Measurements from ENCODE around the gene CLDN20. TPM values are rescaled to one million over a fixed set of nuclear protein-coding genes. Genes with fewer than 3 reads are reported as not detected.

The CLDN20 gene
- total RNA-seq, 3 donors from 2014 or later (not counting 1 experiment from before 2014, with no cell fraction given), result not detected

GRCh38 chr6:155264693-155265320 is 994 bp downstream of the CLDN20 start:
- H3K9me3 Mint-ChIP-seq, result no peaks in the 10 kb centered on the region
- H3K4me3 Mint-ChIP-seq, result no peak overlapping the region
- Histone ChIP-seq H3K36me3 (ENCODE audit: control insufficient read depth, insufficient read depth, low read length) (peaks cover 17% of the 10 kb centered on the region), H3K4me1 (ENCODE audit: control insufficient read depth, insufficient read depth, low read length) (no peaks in the 10 kb centered on the region), H3K9me3 (ENCODE audit: control insufficient read depth, insufficient read depth, low read length) (no peaks in the 10 kb centered on the region), H3K27ac (ENCODE audit: low read length) (no peak overlapping the region), H3K27me3 (ENCODE audit: control insufficient read depth, insufficient read depth, low read length) (no peaks in the 10 kb centered on the region), H3K4me3 (ENCODE audit: low read length) (no peak overlapping the region)
- no peaks in the 10 kb centered on the region for H3K27me3 Mint-ChIP-seq (ENCODE audit: low read depth in 2 of 2)
- WGBS (ENCODE audit: insufficient coverage), result 85% methylated on average over 7 of the region's 9 CpGs
- peaks cover 16 to 20% of the 10 kb centered on the region in 2 donors for H3K4me1 Mint-ChIP-seq
- no peak for DNase-seq
- no peak for ATAC-seq
- TF ChIP-seq CTCF (IDR thresholded peaks at IDR 0.05), result no peak
- intact Hi-C loops (cut with micrococcal nuclease), result no loop called here
- no peak overlapping the region for H3K27ac Mint-ChIP-seq
- H3K36me3 Mint-ChIP-seq, result no peaks in the 10 kb centered on the region

GRCh38 chr6:155265843-155266535 is 2.2 kb downstream of the CLDN20 start:
- H3K27ac ChIP-seq (ENCODE audit: low read length), result no peak overlapping the region
- intact Hi-C loops (cut with micrococcal nuclease), result no loop called here
- no peak for TF ChIP-seq CTCF (IDR thresholded peaks at IDR 0.05)
- H3K9me3 Mint-ChIP-seq, result no peaks in the 10 kb centered on the region
- H3K36me3 Mint-ChIP-seq, result no peaks in the 10 kb centered on the region
- peaks cover 13% of the 10 kb centered on the region for H3K36me3 ChIP-seq (ENCODE audit: control insufficient read depth, insufficient read depth, low read length)
- H3K27me3 Mint-ChIP-seq (ENCODE audit: low read depth in 2 of 2), result no peaks in the 10 kb centered on the region
- H3K4me3 Mint-ChIP-seq, result no peak overlapping the region
- no peak for DNase-seq
- H3K27me3 ChIP-seq (ENCODE audit: control insufficient read depth, insufficient read depth, low read length), result no peaks in the 10 kb centered on the region
- H3K4me1 ChIP-seq (ENCODE audit: control insufficient read depth, insufficient read depth, low read length), result no peaks in the 10 kb centered on the region
- WGBS (ENCODE audit: insufficient coverage), result 100% methylated on average over 4 of the region's 4 CpGs
- ATAC-seq, result no peak
- H3K4me3 ChIP-seq (ENCODE audit: low read length), result no peak overlapping the region
- peaks cover 16 to 20% of the 10 kb centered on the region in 2 donors for H3K4me1 Mint-ChIP-seq
- H3K27ac Mint-ChIP-seq, result no peak overlapping the region
- H3K9me3 ChIP-seq (ENCODE audit: control insufficient read depth, insufficient read depth, low read length), result no peaks in the 10 kb centered on the region

- intact Hi-C loops (cut with micrococcal nuclease), result no loop called here
- Histone ChIP-seq H3K4me1 (ENCODE audit: control insufficient read depth, insufficient read depth, low read length) (no peaks in the 10 kb centered on the region), H3K27me3 (ENCODE audit: control insufficient read depth, insufficient read depth, low read length) (no peaks in the 10 kb centered on the region), H3K4me3 (ENCODE audit: low read length) (no peak overlapping the region), H3K36me3 (ENCODE audit: control insufficient read depth, insufficient read depth, low read length) (peaks cover 13% of the 10 kb centered on the region), H3K27ac (ENCODE audit: low read length) (no peak overlapping the region), H3K9me3 (ENCODE audit: control insufficient read depth, insufficient read depth, low read length) (no peaks in the 10 kb centered on the region)
- TF ChIP-seq CTCF (IDR thresholded peaks at IDR 0.05), result no peak
- H3K36me3 Mint-ChIP-seq, result no peaks in the 10 kb centered on the region
- no peak overlapping the region for H3K4me3 Mint-ChIP-seq
- no peak for ATAC-seq
- peaks cover 8 to 12% of the 10 kb centered on the region in 2 donors for H3K4me1 Mint-ChIP-seq
- no peak overlapping the region for H3K27ac Mint-ChIP-seq
- 100% methylated on average over 1 of the region's 2 CpGs for WGBS (ENCODE audit: insufficient coverage)
- H3K9me3 Mint-ChIP-seq, result no peaks in the 10 kb centered on the region
- DNase-seq, result no peak
- H3K27me3 Mint-ChIP-seq (ENCODE audit: low read depth in 2 of 2), result no peaks in the 10 kb centered on the region
These were observed 3.6 kb downstream of the CLDN20 start for GRCh38 chr6:155267411-155267810.

All from natural killer cell (primary cell).